Measurements from ENCODE around the gene EFL1. TPM values are rescaled to one million over a fixed set of nuclear protein-coding genes. Genes with fewer than 3 reads are reported as not detected.

Gene EFL1
- polyA plus RNA-seq, 5 donors: 15.1 to 22.4 (median 20.7) TPM

GRCh38 chr15:82081914-82082762 is 180.4 kb downstream of the EFL1 start:
- DNase-seq: no peak

DNA sequence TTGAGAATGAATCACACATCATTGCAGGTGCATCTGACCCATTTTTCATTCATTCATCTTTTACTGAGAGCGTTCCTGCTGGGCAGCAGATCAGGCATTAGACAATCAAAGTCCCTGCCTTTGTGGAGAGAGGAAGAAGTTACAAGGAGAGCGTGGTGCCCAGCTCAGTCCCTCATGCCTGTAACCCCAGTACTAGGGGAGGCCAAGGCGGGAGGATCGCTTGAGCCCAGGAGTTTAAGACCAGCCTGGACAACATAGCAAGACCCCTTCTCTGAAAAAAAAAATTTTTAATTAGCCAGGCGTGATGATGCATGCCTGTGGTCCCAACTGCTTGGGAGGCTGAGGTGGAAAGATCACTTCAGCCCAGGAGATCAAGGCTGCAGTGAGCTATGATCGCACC is 181.8 kb downstream of the EFL1 start:
- DNase-seq: no peak

Other genes starting within 250 kb of the EFL1 start
- 10 to 100 TPM in 3 of 5 donors, 1 to 10 TPM in 2; 6.7 to 15.1 (median 10.7) TPM for gene MEX3B, start 216.7 kb downstream of the EFL1 start, polyA plus RNA-seq (ENCODE audit: insufficient read depth in 1 of 5, insufficient read length in 5 of 5, low replicate concordance in 1 of 5)
- 10 to 100 TPM in 4 of 5 donors, 1 to 10 TPM in 1; 7.6 to 21.4 (median 14.5) TPM for gene SAXO2, start 84 bp upstream of the EFL1 start, polyA plus RNA-seq (ENCODE audit: insufficient read depth in 1 of 5, insufficient read length in 5 of 5, low replicate concordance in 1 of 5)
- 1 to 10 TPM; 4.7 to 9.6 (median 7.5) TPM for gene GOLGA6L10, start 86.7 kb upstream of the EFL1 start, polyA plus RNA-seq (ENCODE audit: insufficient read depth in 1 of 5, insufficient read length in 5 of 5, low replicate concordance in 1 of 5)
- gene GOLGA6L9, start 167.1 kb upstream of the EFL1 start, polyA plus RNA-seq (ENCODE audit: insufficient read depth in 1 of 5, insufficient read length in 5 of 5, low replicate concordance in 1 of 5): 10 to 100 TPM; 10.6 to 16.4 (median 12.1) TPM